Stimulated activated CD4-positive, alpha-beta T cell treated with anti-CD3 and anti-CD28 coated beads, Interleukin-2, amount 100 ng/mL, for 4 hours (primary cell): Measurements from ENCODE around the gene REV3L.

Experiments used
- DNase-seq: peaks from one replicate; pipeline ENCODE4 v3.0.0-alpha.2; 2020; ENCODE audit warnings: low read depth

The REV3L gene

DNA sequence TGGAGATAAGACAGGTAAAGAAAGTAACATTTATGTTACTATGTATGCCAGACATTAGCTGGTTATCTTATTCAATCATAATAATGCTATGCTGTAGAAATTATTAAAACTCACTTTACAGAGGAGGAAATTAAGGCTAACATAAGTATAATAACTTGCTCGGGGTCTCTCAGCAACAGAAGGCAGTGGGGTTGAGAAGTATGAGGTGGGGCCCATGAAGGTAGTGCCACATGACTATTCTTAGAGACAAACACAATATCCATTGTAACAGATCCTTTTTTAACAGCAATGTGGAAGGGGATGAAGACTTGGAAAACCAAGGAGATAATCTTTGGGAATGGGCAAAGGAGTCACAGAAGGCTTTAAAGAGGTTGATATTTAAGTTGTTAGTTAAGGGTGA, 11.5 kb downstream of the REV3L start:
- DNase-seq = no peak

DNA sequence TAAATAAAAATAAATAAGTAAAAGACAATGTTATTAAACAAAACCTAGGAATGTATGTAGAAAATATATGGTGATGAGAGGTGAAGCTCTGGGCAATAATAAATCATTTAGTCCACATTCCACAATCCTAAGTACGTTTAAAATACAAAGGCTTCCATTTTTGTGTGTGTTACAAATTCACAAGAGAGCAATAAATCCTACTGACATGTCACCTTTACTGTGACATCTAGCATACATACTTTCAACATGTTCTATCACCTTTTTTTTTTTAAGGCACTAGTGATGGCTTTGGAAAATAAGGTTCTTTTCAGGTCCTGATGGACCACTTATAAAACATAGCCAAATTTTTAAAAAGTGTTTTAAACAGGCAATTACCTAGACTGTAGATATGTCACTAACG, 12.0 kb downstream of the REV3L start:
- no peak for DNase-seq

DNA sequence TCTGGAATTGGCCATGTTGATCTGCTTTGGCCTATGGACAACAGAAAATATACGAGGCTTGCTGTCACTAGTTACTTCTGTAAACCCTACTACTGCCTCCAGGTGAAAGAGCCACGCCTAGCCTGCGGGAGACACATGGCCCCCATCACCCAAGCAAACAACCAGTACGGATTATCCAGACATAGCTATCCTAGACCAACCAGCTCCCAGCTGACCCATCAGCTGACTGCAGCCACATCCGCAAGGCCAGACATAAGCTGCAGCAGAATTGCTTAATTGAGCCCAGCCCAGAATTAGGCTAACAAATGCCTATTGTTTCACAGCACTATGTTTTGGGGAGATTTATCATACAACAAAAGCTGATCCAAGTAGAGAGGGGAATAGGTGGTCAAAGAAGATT, 13.5 kb downstream of the REV3L start:
- no peak for DNase-seq

DNA sequence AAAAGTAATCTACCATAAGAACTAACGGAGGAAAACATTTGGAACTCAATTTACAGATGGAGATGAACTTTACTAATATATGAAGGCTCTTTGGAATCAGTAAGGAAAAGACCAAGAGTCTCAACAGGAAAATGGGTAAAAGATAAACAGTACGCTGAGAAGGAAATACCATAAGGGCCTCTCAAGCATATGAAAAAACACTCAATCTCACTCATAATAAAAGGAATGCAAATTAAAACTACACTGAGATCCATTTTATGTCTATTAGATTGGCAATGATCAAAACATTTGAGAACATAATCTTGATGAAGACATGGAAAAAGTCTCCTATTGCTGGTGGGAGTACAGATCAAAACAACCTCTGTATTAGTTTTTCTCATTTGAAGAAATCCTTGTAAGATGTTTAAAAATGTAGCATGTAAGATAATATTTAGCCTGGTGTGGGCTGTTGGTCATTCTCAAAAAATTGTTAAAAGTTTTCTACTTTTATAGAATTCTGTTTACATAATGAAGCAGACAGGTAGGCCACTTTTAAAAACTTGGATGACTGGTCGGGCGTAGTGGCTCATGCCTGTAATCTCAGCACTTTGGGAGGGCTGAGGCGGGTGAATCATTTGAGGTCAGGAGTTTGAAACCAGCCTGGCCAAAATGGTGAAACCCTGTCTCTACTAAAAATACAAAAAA, 14.5 kb downstream of the REV3L start:
- DNase-seq = no peak

DNA sequence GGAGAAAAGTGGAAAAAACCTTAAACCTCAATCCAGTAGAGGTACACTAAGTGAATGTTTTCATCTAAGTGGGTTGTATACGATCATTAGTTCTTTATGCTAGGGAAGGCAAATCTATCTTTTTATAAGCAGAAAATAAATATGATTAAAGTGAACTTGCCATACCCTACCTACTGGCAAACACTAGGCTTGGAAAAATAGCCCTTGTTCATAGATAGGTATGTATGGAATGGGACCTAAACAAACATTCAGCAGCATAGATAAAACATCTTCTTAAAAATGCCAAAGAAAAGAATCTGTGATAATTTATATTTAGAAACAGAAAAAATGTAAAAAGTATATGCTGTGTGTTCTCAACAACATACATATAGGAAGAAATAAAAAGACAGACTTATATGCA, 18.8 kb downstream of the REV3L start:
- no peak for DNase-seq

DNA sequence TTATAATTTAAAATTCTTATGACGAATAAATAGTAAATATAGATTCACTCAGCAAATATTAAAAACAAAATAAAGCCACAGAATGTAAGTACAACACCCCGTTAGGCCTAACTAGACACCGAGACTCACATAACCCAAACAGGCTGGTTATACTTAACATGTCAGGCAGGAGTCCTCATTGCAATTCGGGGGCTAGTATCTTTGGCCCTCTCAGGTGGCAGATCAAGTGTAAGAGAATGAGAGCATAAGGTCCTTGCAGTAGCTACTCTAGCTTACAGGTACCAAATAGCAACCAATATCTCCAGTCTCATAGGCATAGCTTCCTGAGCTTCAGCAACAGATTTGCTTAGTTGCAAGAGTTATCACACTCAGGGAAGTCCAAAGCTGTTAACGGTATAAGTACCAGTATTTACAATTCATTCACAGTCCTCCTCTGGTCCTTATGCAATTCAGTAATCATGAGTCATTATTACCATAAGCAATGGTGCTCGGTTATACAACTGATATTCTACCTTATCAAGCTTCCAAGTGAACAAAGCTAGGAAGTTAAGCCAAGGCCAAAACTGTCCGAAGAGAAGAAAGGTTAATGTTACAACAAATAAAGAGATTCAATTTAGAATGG, 20.1 kb downstream of the REV3L start:
- no peak for DNase-seq

DNA sequence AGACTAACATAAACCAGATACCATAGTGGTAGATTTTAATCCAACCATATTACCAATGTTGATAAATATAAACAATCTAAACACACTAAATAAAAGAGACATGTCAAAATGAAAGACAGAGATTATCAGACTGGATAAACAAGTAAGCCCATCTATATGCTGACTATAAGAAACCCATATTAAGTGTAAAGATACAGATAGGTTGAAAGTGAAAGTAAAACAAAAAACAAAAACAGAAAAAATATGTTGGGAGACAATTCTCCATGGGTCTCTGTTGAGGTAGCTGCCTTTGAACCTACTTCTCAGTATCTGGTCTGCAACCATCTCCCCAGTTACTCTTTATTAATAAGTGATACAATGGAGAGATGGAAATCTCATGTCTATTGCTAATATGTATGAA, 21.2 kb downstream of the REV3L start:
- no peak for DNase-seq

DNA sequence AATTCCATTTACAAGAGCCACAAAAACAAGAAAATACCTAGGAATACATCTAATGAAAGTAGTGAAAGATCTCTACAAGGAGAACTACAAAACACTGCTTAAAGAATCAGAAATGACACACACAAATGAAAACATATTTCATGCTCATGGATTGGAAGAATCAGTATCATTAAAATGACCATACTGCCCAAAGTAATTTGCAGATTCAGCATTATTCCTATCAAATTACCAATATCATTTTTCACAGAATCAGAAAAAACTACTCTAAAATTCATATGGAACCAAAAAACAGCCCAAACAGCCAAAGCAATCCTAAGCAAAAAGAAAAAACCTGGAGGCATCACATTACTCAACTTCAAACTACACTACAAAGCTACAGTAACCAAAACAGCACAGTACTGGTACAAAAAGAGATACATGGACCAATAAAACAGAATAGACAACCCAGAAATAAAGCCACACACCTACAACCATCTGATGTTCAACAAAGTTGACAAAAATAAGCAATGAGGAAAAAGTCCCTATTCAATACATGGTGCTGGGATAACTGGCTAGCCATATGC, 24.3 kb downstream of the REV3L start:
- DNase-seq = no peak

DNA sequence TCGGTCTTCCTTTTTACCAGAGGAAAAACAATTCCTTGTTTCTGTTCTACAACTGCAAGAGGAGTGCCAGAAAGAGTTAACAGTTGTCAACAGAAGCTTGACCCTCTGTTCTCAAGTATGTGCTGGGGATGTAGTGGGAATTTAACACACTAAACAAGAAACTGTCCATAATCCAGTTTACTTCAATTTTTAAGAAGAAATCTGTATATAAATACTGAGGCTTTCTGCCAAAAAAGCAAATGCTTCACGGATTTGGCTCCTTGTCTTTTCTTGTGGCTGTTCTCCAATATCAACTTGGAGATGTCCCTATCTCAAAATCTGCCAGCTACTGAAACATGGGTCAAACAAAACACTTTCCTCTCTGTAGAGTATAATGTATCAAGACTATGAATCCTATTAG, 26.8 kb downstream of the REV3L start:
- no peak for DNase-seq

DNA sequence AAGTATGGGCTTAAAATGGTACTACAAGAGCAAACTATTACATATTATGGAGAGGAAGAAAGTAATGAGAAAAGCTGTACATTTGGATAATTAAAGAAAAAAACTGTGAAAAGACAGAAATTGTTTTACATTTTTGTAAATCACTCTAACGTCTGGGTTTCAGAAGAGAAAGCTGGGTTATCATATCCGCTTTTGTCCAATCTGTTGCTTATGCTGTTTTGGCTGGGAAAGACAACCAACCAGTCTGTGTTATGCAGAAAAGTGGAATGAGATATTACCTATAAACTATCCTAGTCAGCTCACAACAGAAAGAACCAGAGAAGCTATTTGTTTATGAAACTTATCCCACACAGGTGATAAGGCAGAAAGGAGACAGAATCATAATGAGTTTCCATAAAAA, 32.4 kb downstream of the REV3L start:
- no peak for DNase-seq

DNA sequence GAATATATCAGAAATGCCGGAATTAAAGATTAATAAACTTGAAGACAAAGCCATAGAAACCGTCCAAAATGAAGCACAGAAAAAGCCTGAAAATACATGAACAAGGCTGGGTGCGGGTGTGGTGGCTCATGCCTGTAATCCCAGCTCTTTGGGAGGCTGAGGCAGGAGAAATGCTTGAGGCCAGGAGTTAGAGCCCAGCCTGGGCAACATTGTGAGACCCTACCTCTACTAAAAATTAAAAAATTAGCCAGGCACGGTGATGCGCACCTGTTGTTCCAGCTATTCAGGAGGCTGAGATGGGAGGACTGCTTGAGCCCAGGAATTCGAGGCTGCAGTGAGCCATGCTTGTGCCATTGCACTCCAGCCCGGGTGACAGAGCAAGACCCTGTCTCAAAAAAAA, 32.9 kb downstream of the REV3L start:
- DNase-seq = no peak

DNA sequence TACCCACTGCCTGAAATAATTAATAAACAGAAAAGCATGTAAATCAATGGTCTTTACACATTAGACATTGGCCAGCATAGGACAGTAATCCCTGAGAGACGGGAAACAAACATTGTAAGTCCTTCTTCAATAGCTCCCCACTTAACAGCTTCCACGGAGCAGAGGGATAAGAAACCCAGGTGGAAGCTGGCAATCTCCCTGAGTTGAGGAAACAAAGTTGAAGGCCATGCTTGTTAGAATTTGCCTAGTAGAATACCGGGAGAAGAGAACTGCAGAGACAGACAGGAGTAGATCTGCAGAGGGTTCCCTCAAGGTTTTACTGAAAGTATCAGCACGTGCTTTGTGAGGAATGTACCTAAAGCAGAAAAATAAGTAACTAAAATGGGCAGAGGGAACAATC, 33.9 kb downstream of the REV3L start:
- no peak for DNase-seq

DNA sequence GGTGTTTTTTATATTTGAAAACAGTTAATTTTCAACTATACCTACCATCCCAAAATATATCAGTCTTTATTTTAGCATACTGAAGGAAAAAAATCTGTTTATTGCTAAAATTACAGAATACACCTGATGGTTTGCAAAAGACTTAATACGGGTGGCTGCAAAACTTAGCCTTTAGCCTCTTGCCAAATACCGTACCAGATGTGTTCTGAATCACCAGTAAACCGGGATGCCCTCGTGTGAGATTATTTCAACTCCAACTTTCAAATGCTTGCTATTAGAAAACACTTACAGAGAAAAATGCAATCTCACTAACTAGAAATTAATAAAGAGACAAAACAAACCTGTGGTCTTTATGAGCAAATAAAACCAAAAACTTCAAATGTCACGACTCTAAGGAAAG, 36.0 kb downstream of the REV3L start:
- no peak for DNase-seq

DNA sequence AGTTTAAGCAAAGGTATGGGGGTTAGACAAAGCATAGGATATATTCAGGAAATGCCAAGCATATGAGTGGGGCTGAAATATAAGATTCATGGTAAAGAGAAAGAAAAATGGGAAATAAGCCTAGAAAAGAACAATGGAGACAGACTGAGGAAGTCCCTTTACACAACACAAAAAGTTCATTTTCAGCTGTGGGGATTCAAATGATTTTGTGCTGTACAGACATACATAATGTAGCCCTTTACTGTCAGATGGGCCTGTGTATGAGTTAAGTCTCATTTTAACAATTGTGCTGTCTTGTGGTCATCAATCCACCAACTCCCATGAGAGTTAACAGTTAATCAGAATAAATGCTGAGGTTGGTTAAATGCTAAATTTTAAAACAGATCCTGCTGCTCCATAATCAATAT, 37.2 kb downstream of the REV3L start:
- DNase-seq = no peak

DNA sequence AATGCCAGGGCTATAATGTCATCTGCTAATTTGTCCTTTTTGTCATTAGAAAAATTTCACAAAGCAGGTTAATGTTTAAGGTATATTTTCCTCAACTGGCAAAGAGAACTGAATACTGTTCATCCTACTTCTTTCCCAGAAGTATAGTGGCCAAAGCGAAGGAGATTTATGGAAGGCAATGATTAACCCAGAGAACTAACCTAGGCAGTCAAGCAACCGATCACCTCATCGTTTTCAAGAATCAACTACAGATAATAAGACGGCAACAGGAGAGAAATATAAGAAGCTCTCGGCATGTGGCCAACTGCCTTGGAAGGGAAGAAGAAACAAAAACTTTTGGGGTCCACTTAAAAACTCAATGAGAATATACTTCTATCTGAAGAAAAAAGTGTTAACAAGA, 38.2 kb downstream of the REV3L start:
- no peak for DNase-seq

DNA sequence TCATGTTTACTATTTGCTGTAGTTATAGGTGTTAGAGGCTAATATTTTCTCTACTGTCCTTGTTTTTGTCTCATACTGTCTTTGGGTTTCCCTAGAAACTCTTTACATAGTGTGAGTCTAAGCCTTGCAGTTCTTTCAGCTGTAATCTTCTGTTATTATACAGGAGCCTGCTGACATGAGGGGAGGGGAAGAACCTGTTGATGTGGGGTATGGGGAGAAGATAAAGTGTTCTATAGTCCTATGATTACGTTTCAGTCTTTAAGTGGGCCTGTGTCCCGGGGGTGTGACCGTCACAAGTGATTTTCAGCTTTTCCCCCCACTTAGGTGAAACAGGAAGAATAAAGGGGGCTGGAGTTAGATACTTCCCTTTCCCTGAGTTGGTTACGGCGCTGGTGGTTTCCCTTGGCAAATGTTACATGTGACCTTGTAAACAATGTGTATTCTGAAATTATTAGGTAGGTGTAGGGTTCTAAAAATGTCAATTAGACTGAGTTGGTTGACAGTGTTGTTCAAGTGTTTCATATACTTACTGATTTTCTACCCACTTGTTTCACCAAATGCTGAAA, 41.3 kb downstream of the REV3L start:
- DNase-seq = no peak

DNA sequence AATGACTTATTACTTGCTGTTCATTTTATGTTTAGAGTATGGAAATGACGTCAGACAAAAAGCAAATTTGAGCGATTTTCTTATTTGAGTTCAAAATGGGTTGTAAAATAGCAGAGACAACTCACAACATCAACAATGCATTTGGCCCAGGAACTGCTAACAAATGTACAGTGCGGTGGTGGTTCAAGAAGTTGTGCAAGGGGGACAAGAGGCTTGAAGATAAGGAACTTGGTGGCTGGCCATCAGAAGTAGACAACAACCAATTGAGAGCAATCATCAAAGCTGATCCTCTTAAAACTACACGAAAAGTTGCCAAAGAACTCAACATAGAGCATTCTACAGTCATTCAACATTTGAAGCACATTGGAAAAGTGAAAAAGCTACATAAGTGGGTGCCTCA, 43.8 kb downstream of the REV3L start:
- no peak for DNase-seq

DNA sequence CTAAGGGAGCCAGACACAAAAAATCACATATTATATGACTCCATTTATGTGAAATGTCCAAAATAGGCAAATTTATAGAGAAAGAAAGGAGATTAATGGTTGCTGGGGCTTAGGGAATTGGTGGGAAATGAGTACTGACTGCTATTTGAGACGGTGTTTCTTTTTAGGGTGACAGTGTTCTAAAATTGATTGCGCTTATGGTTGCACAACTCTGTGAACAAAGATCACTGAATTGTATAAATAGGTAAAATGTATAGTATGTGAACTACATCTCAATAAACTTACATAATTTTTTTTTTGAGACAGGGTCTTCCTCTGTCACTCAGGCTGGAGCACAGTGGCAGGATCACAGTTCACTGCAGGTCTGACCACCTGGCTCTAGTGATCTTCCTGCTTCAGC, 45.4 kb downstream of the REV3L start:
- no peak for DNase-seq

DNA sequence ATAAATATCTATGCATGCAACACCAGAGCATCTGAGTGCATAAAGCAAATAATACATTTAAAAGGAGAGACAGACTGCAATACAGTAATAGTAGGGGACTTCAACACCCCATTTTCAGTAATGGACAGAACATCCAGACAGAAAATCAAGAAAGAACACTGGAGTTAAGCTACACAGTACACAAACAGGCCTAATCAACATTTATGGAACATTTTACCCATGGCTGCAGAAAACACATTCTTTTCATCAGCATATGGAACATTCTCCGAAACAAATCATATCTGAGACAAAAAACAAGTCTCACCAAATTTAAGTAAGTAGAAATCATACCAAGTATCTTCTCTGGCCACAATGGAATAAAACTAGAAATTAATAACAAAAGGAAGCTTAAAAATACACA, 50.5 kb downstream of the REV3L start:
- DNase-seq = no peak

DNA sequence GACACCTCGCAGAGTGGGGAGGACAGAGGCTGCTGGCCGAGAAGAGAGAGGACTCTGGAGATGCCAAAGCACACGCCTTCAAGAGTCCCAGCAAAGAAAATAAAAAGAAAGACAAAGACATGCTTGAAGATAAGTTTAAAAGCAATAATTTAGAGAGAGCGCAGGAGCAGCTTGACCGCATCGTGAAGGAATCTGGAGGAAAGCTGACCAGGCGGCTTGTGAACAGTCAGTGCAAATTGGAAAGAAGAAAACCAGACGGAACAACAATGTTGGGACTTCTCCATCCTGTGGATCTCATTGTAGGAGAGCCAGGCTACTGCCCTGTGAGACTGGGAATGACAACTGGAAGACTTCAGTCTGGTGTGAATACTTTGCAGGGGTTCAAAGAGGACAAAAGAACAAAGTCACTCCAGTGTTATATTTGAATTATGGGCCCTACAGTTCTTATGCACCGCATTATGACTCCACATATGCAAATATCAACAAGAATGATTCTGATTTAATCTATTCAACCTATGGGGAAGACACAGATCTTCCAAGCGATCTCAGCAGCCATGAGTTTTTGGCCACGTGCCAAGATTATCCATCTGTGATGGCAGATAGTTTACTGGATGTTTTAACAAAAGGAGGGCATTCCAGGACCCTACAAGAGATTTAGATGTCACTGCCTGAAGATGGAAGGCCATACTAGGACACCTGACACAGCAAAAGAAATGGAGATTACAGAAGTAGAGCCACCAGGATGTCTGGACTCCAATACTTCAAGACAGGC, 52.2 kb downstream of the REV3L start:
- no peak for DNase-seq

DNA sequence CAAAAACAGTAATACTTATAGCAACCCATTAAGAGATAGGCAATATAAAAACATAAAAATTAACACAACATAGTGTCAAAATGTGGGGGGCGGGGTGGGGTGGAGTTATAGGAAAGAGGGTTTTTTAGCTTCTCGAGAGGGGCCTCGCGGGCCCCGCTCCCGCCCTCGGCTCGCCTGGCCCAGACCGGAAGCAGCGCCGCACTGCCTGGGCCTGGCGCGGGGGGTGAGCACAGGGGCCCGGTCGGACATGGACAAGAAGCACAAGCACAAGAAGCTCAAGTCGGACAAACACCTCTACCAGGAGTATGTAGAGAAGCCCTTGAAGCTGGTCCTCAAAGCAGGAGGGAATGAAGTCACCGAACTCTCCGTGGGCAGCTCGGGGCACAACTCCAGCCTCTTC, 53.4 kb downstream of the REV3L start:
- DNase-seq = no peak

DNA sequence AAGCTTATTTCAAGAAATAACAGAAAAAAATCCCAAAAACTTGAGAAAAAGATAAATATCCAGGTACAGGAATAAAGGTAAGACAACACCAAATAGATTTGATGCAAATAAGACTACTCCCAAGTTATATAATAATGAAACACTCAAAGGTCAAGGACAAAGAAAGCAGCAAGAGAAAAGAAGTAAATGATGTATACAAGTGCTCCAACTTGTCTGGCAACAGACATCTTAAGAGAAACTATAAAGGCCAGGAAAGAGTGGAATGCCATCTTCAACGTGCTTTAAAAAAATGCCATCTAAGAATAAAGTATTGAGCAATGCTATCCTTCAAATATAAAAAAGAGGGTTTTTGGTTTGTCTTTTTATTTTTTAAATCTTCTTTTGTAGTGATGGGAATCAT, 54.2 kb downstream of the REV3L start:
- DNase-seq = no peak
